Stimulated activated CD4-positive, alpha-beta T cell treated with anti-CD3 and anti-CD28 coated beads, Interleukin-12 subunit alpha, Interleukin-12 subunit beta, amount 100 ng/mL, for 48 hours (primary cell): ENCODE data around the gene EIF3C.
"Not testable (repeated sequence)": the region's sequence is repeated elsewhere in the genome, so short reads cannot be mapped to it uniquely, and the experiment has no call there.

Source experiments
- DNase-seq, 3 donors: peaks; one replicate each; pipeline ENCODE4 v3.0.0-alpha.2; 2020; ENCODE audit warnings: low read depth in 2 of 3, low spot score in 1 of 3

The EIF3C gene

GRCh38 chr16:28746618-28747350 is 35.5 kb downstream of the EIF3C start:
- not testable (repeated sequence) for DNase-seq

- peak in 2 of 3 donors; percentile 3 to 23 for DNase-seq
Measured at GRCh38 chr16:28749997-28750465, 38.8 kb downstream of the EIF3C start.

GRCh38 chr16:28750469-28751067 is 39.3 kb downstream of the EIF3C start:
- DNase-seq, result not testable (repeated sequence)

GRCh38 chr16:28751487-28751886 is 40.2 kb downstream of the EIF3C start, which contains the start of gene NPIPB9:
Gene NPIPB9, plus strand, starts transcription at chr16:28751787.
- DNase-seq, result not testable (repeated sequence)

- not testable (repeated sequence) for DNase-seq
Measured at GRCh38 chr16:28781697-28782096, 70.4 kb downstream of the EIF3C start.

- DNase-seq, result not testable (repeated sequence)
Measured at GRCh38 chr16:28782357-28782756, 71.1 kb downstream of the EIF3C start.
